Endodermal cell (in vitro differentiated cells): ENCODE measurements around the gene PARL. TPM values are rescaled to one million over a fixed set of nuclear protein-coding genes. Genes with fewer than 3 reads are reported as not detected.
A peak's percentile ranks its signal among the peaks of the same experiment; 100 is the strongest.

Experiments
- DNase-seq: peaks from one replicate; pipeline ENCODE4 v3.0.0-alpha.2; 2017
- H3K27ac ChIP-seq: 2 replicates; pipeline ENCODE4 v1.5.1; 2013; ENCODE audit warnings: mild to moderate bottlenecking, low read depth, low read length, moderate library complexity
- H3K27me3 ChIP-seq: 2 replicates; pipeline ENCODE4 v1.6.1; 2013; ENCODE audit warnings: mild to moderate bottlenecking, low read length, moderate library complexity; ENCODE audit not compliant: insufficient read depth, control insufficient read depth, poor library complexity, severe bottlenecking
- H3K36me3 ChIP-seq: 2 replicates; pipeline ENCODE4 v1.7.0; 2013; ENCODE audit warnings: mild to moderate bottlenecking, low read length, moderate library complexity; ENCODE audit not compliant: control insufficient read depth, insufficient read depth
- H3K4me1 ChIP-seq: one replicate; pipeline ENCODE4 v1.7.0; 2013; ENCODE audit warnings: low read length; ENCODE audit not compliant: control insufficient read depth, insufficient read depth
- H3K4me3 ChIP-seq: 2 replicates; pipeline ENCODE4 v1.5.1; 2013; ENCODE audit warnings: mild to moderate bottlenecking, low read length, moderate library complexity
- H3K9ac ChIP-seq: 2 replicates; pipeline ENCODE4 v1.6.1; 2013; ENCODE audit warnings: mild to moderate bottlenecking, low read length, moderate library complexity; ENCODE audit not compliant: poor library complexity, severe bottlenecking; ENCODE audit errors: extremely low read depth
- H3K9me3 ChIP-seq: 2 replicates; pipeline ENCODE4 v1.6.1; 2013; ENCODE audit warnings: mild to moderate bottlenecking, low read length, moderate library complexity; ENCODE audit not compliant: control insufficient read depth
- H3K27ac Mint-ChIP-seq: 2 replicates; pipeline ENCODE4 v1.8.0; 2020; ENCODE audit warnings: mixed read lengths
- H3K27me3 Mint-ChIP-seq: 2 replicates; pipeline ENCODE4 v1.8.0; 2021; ENCODE audit warnings: mild to moderate bottlenecking, mixed read lengths; ENCODE audit not compliant: insufficient read depth
- H3K36me3 Mint-ChIP-seq: 2 replicates; pipeline ENCODE4 v1.8.0; 2020; ENCODE audit warnings: low read depth, mixed read lengths
- H3K4me1 Mint-ChIP-seq: 2 replicates; pipeline ENCODE4 v1.8.0; 2020; ENCODE audit warnings: mixed read lengths
- H3K4me3 Mint-ChIP-seq: 2 replicates; pipeline ENCODE4 v1.8.0; 2020; ENCODE audit warnings: mild to moderate bottlenecking, moderate library complexity, mixed read lengths
- H3K9me3 Mint-ChIP-seq: 2 replicates; pipeline ENCODE4 v1.8.0; 2020; ENCODE audit warnings: mild to moderate bottlenecking, mixed read lengths
- CTCF ChIP-seq: fragments of 200-600 bp; sonication (generic); conservative IDR thresholded peaks from 2 replicates; pipeline ENCODE4 v1.5.0; 2021; ENCODE audit warnings: antibody characterized with exemption, mild to moderate bottlenecking
- WGBS, 2 experiments: methylation state at CpG; one replicate each; pipeline versions ENCODE4 v1.1.5 to v1.1.7; 2013; ENCODE audit warnings: missing lambda C conversion rate in 2 of 2, mixed read lengths in 1 of 2; ENCODE audit not compliant: insufficient coverage in 1 of 2, insufficient read length in 1 of 2; 5-methylcytosine and 5-hydroxymethylcytosine counted together
- total RNA-seq, 2 donors: library from RNA; stranded (reverse); fragmentation: NEBNext Ultra II Directional in 1 of 2; extraction: Animal tissue kit (Norgen Biotek cat#: 25700) in 1 of 2; gene quantifications; 2 replicates in 1 of 2; 3 replicates in 1 of 2; pipeline ENCODE4 v1.2.1, GENCODE V29; 2021

The PARL gene
- total RNA-seq, 2 donors from 2014 or later, result 77.3 to 83.0 TPM

- Mint-ChIP-seq H3K9me3 (peaks cover 15% of the 10 kb centered on the region), H3K4me1 (no peaks in the 10 kb centered on the region), H3K27ac (no peak overlapping the region), H3K36me3 (no peaks in the 10 kb centered on the region), H3K4me3 (no peak overlapping the region), H3K27me3 (peaks cover 7% of the 10 kb centered on the region)
- Histone ChIP-seq H3K9ac (no peak overlapping the region), H3K36me3 (no peaks in the 10 kb centered on the region), H3K27ac (no peak overlapping the region), H3K9me3 (no peaks in the 10 kb centered on the region), H3K4me3 (no peak overlapping the region), H3K4me1 (no peaks in the 10 kb centered on the region), H3K27me3 (peaks cover 5% of the 10 kb centered on the region)
- WGBS, 2 experiments, result 83% methylated on average over 3 of the region's 3 CpGs; no CpG with 5 or more reads in 1 of the 2 experiments
- no peak for TF ChIP-seq CTCF
- no peak for DNase-seq
These were observed 11.5 kb upstream of the PARL start for GRCh38 chr3:183896184-183896583.

- peaks cover 5% of the 10 kb centered on the region for H3K27me3 ChIP-seq
- DNase-seq, result peak; percentile 48
- no peaks in the 10 kb centered on the region for H3K4me1 ChIP-seq
- TF ChIP-seq CTCF, result no peak
- H3K4me1 Mint-ChIP-seq, result no peaks in the 10 kb centered on the region
- no peak overlapping the region for H3K27ac ChIP-seq
- H3K36me3 Mint-ChIP-seq, result no peaks in the 10 kb centered on the region
- H3K9ac ChIP-seq, result no peak overlapping the region
- WGBS, 2 experiments, result 92 to 100% methylated on average over 2 to 6 of the region's 6 CpGs
- H3K36me3 ChIP-seq, result no peaks in the 10 kb centered on the region
- H3K27ac Mint-ChIP-seq, result no peak overlapping the region
- peaks cover 15% of the 10 kb centered on the region for H3K9me3 Mint-ChIP-seq
- H3K9me3 ChIP-seq, result no peaks in the 10 kb centered on the region
- peaks cover 7% of the 10 kb centered on the region for H3K27me3 Mint-ChIP-seq
- H3K4me3 Mint-ChIP-seq, result no peak overlapping the region
- H3K4me3 ChIP-seq, result no peak overlapping the region
These were observed 11.1 kb upstream of the PARL start for GRCh38 chr3:183895774-183896173.

- H3K27me3 ChIP-seq, result peaks cover 5% of the 10 kb centered on the region
- no peaks in the 10 kb centered on the region for H3K36me3 ChIP-seq
- Mint-ChIP-seq H3K27ac (no peak overlapping the region), H3K27me3 (peaks cover 10% of the 10 kb centered on the region), H3K4me1 (no peaks in the 10 kb centered on the region), H3K9me3 (peaks cover 11% of the 10 kb centered on the region), H3K36me3 (no peaks in the 10 kb centered on the region), H3K4me3 (no peak overlapping the region)
- no peaks in the 10 kb centered on the region for H3K9me3 ChIP-seq
- H3K4me1 ChIP-seq, result no peaks in the 10 kb centered on the region
- no peak overlapping the region for H3K9ac ChIP-seq
- H3K4me3 ChIP-seq, result no peak overlapping the region
- peak; percentile 88 for TF ChIP-seq CTCF
- peak; percentile 60 for DNase-seq
- H3K27ac ChIP-seq, result no peak overlapping the region
- WGBS, 2 experiments, result 37 to 38% methylated on average over 4 to 5 of the region's 5 CpGs
These were observed 10.6 kb upstream of the PARL start for GRCh38 chr3:183895296-183895695.
